Measurements from ENCODE around the gene SIGLEC10. TPM values are rescaled to one million over a fixed set of nuclear protein-coding genes. Genes with fewer than 3 reads are reported as not detected.

The SIGLEC10 gene
- total RNA-seq, 1 donor from 2014 or later, result not detected

DNA sequence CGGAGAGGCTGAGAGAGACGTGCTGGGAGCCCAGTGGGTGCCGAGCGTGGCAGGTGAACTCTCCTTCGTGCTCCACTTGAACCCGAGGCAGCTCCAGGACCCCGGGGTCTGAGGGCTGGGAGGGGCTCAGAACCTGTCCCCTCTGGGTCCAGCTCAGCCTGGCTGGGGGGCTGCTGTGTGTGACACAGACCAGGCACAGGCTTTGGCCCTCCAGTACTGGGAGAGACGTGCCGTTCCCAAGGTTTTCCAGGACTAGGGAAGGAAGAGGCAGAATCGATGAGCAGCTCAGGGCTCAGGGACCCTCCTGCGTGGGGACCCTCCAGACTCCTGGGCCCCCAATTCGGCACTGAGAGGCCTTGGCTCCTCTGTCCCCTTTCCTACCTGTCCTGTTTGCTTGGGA lies 2.3 kb downstream of the SIGLEC10 start:
- DNase-seq (ENCODE audit: low read depth), result no peak
- Histone ChIP-seq H3K27me3 (ENCODE audit: insufficient read depth, low read length) (no peaks in the 10 kb centered on the region), H2AFZ (ENCODE audit: low read depth, low read length) (no peak overlapping the region), H3K9me3 (ENCODE audit: insufficient read depth, low read depth, low read length) (no peaks in the 10 kb centered on the region), H3K27ac (ENCODE audit: low read depth, low read length) (no peak overlapping the region), H3K9ac (ENCODE audit: low read length) (no peak overlapping the region), H3K4me1 (ENCODE audit: insufficient read depth, low read length) (no peaks in the 10 kb centered on the region), H3K79me2 (ENCODE audit: insufficient read depth, low read length) (no peaks in the 10 kb centered on the region), H3K4me3 (ENCODE audit: insufficient read depth, low read depth, low read length) (no peak overlapping the region), H4K20me1 (ENCODE audit: insufficient read depth, low read length) (no peaks in the 10 kb centered on the region), H3K36me3 (ENCODE audit: insufficient read depth, low read length) (no peaks in the 10 kb centered on the region), H3K4me2 (ENCODE audit: low read length) (no peak overlapping the region)
- Mint-ChIP-seq H3K4me1 (ENCODE audit: low read depth, unreplicated experiment) (no peaks in the 10 kb centered on the region), H3K27me3 (ENCODE audit: low read depth, unreplicated experiment) (peaks cover 12% of the 10 kb centered on the region), H3K9me3 (ENCODE audit: unreplicated experiment) (peaks cover 3% of the 10 kb centered on the region), H3K36me3 (ENCODE audit: low read depth, unreplicated experiment) (no peaks in the 10 kb centered on the region), H3K4me3 (ENCODE audit: unreplicated experiment) (no peak overlapping the region), H3K27ac (ENCODE audit: unreplicated experiment) (no peak overlapping the region)
- no peak for TF ChIP-seq EZH2 (IDR thresholded peaks at IDR 0.05; ENCODE audit: insufficient read depth, low read length)
- TF ChIP-seq, protein P1, sequence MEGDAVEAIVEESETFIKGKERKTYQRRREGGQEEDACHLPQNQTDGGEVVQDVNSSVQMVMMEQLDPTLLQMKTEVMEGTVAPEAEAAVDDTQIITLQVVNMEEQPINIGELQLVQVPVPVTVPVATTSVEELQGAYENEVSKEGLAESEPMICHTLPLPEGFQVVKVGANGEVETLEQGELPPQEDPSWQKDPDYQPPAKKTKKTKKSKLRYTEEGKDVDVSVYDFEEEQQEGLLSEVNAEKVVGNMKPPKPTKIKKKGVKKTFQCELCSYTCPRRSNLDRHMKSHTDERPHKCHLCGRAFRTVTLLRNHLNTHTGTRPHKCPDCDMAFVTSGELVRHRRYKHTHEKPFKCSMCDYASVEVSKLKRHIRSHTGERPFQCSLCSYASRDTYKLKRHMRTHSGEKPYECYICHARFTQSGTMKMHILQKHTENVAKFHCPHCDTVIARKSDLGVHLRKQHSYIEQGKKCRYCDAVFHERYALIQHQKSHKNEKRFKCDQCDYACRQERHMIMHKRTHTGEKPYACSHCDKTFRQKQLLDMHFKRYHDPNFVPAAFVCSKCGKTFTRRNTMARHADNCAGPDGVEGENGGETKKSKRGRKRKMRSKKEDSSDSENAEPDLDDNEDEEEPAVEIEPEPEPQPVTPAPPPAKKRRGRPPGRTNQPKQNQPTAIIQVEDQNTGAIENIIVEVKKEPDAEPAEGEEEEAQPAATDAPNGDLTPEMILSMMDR (IDR thresholded peaks at IDR 0.05; ENCODE audit: insufficient read depth, low read depth, low read length), result no peak
- FAIRE-seq, result no peak

DNA sequence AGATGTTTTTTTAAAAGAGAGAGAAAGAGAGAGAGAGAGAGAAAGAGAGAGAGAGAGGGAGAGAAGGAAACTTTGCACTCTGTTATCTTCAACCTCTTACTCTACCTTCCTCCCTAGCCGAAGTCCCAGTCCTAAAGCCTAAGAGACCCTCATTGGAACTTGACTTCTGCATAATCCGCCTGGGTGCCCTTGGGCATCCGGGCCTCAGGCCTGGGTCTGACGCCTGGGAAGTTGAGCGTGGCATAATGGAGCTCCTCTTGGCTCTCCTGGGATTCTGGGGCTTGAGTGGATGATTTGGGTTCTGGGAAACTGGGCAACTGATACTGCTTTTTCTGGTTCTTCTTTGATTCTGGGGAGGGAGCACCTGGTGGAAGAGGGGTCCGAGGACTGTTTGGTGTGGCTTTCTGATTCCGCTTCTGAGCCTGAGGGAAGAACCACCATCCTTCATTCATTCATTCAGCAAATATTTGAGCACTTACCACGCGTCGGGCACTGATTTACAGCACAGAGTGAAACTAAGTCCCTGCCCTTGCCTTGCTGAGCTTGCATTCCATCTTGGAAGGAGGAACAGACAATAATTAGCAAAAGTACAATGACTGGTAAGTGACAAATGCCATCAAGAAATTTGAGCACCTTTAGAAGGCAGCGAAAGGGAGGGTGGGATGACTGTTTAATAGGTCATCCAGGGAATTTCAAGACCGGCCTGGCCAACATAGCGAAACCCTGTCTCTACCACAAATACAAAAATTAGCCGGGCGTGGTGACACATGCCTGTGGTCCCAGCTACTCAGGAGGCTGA lies 6.3 kb downstream of the SIGLEC10 start:
- no peak overlapping the region for H2AFZ ChIP-seq (ENCODE audit: low read depth, low read length)
- H3K4me1 Mint-ChIP-seq (ENCODE audit: low read depth, unreplicated experiment), result no peaks in the 10 kb centered on the region
- no peaks in the 10 kb centered on the region for H3K9me3 ChIP-seq (ENCODE audit: insufficient read depth, low read depth, low read length)
- H3K9me3 Mint-ChIP-seq (ENCODE audit: unreplicated experiment), result peaks cover 3% of the 10 kb centered on the region
- TF ChIP-seq, protein P1 (IDR thresholded peaks at IDR 0.05; ENCODE audit: insufficient read depth, low read depth, low read length), result no peak
- no peak for TF ChIP-seq EZH2 (IDR thresholded peaks at IDR 0.05; ENCODE audit: insufficient read depth, low read length)
- H3K4me3 Mint-ChIP-seq (ENCODE audit: unreplicated experiment), result no peak overlapping the region
- no peaks in the 10 kb centered on the region for H3K36me3 ChIP-seq (ENCODE audit: insufficient read depth, low read length)
- no peaks in the 10 kb centered on the region for H3K79me2 ChIP-seq (ENCODE audit: insufficient read depth, low read length)
- no peaks in the 10 kb centered on the region for H3K4me1 ChIP-seq (ENCODE audit: insufficient read depth, low read length)
- no peak overlapping the region for H3K27ac Mint-ChIP-seq (ENCODE audit: unreplicated experiment)
- H3K27me3 Mint-ChIP-seq (ENCODE audit: low read depth, unreplicated experiment), result peaks cover 2% of the 10 kb centered on the region
- H3K4me2 ChIP-seq (ENCODE audit: low read length), result no peak overlapping the region
- FAIRE-seq, result no peak
- H3K27ac ChIP-seq (ENCODE audit: low read depth, low read length), result no peak overlapping the region
- H3K27me3 ChIP-seq (ENCODE audit: insufficient read depth, low read length), result no peaks in the 10 kb centered on the region
- DNase-seq (ENCODE audit: low read depth), result no peak
- no peak overlapping the region for H3K9ac ChIP-seq (ENCODE audit: low read length)
- H3K36me3 Mint-ChIP-seq (ENCODE audit: low read depth, unreplicated experiment), result no peaks in the 10 kb centered on the region
- no peaks in the 10 kb centered on the region for H4K20me1 ChIP-seq (ENCODE audit: insufficient read depth, low read length)
- H3K4me3 ChIP-seq (ENCODE audit: insufficient read depth, low read depth, low read length), result no peak overlapping the region

DNA sequence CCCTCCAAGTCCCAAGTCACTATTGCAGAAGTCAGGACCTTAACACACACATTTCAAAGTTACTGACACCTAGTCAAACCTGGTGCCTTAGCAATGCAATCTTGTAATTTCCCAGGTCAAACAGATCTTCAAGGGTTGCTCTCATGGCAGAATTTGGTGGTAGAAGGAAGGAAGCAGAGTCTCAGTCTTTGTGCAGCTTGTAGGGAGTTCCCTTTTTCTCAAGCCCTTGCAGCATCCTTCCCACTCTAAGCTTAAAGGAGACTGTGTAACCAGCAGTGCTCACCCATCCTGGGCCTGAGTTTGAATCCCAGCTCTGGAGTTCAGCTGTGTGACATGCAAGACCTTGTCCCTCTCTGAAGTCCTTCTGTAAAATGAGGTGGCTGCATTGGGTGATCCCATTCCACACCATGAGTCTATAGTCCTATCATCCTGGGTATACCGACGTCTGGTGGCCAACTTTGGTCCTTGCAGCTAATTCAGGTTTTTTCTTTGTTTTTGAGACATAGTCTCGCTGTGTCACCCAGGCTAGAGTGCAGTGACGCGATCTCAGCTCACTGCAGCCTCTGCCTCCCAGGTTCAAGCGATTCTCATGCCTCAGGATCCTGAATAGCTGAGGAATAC lies 9.8 kb downstream of the SIGLEC10 start:
- Histone ChIP-seq H3K9me3 (ENCODE audit: insufficient read depth, low read depth, low read length) (peaks cover 4% of the 10 kb centered on the region), H3K9ac (ENCODE audit: low read length) (no peak overlapping the region), H3K79me2 (ENCODE audit: insufficient read depth, low read length) (no peaks in the 10 kb centered on the region), H3K36me3 (ENCODE audit: insufficient read depth, low read length) (no peaks in the 10 kb centered on the region), H3K4me1 (ENCODE audit: insufficient read depth, low read length) (no peaks in the 10 kb centered on the region), H4K20me1 (ENCODE audit: insufficient read depth, low read length) (no peaks in the 10 kb centered on the region), H3K27ac (ENCODE audit: low read depth, low read length) (no peak overlapping the region), H2AFZ (ENCODE audit: low read depth, low read length) (no peak overlapping the region), H3K27me3 (ENCODE audit: insufficient read depth, low read length) (no peaks in the 10 kb centered on the region), H3K4me3 (ENCODE audit: insufficient read depth, low read depth, low read length) (no peak overlapping the region), H3K4me2 (ENCODE audit: low read length) (no peak overlapping the region)
- no peak for FAIRE-seq
- Mint-ChIP-seq H3K27ac (ENCODE audit: unreplicated experiment) (no peak overlapping the region), H3K9me3 (ENCODE audit: unreplicated experiment) (peaks cover 19% of the 10 kb centered on the region), H3K36me3 (ENCODE audit: low read depth, unreplicated experiment) (no peaks in the 10 kb centered on the region), H3K4me3 (ENCODE audit: unreplicated experiment) (no peak overlapping the region), H3K4me1 (ENCODE audit: low read depth, unreplicated experiment) (no peaks in the 10 kb centered on the region), H3K27me3 (ENCODE audit: low read depth, unreplicated experiment) (peaks cover 2% of the 10 kb centered on the region)
- DNase-seq (ENCODE audit: low read depth), result no peak
- TF ChIP-seq, protein P1 (IDR thresholded peaks at IDR 0.05; ENCODE audit: insufficient read depth, low read depth, low read length), result no peak
- TF ChIP-seq EZH2 (IDR thresholded peaks at IDR 0.05; ENCODE audit: insufficient read depth, low read length), result no peak

Data from astrocyte (in vitro differentiated cells and primary cell).